GM12878 (cell line): ENCODE measurements around the gene DCP1B. TPM values are rescaled to one million over a fixed set of nuclear protein-coding genes. Genes with fewer than 3 reads are reported as not detected.

Experiments used
- ATAC-seq: fragments of 200-7000 bp; cut with Tn5 transposase; 3 replicates; pipeline ENCODE4 v1.9.1; 2020; ENCODE audit warnings: mild to moderate bottlenecking, moderate library complexity
- BruUV-seq: library from RNA; stranded (reverse); fragments of 400-500 nt; replicated peaks from 2 replicates; lab custom pipeline; 2021; lab: Mats Ljungman, UMichigan
- CTCF ChIA-PET: fragments of 300-600 bp; sonication (Branson Sonifier 250); formaldehyde crosslinking; extraction: SDS; loops from one replicate; lab custom pipeline; 2021; ENCODE audit warnings: inconsistent platforms; lab: Yijun Ruan, JAX
- POLR2A ChIA-PET: fragments of 350-600 bp; formaldehyde crosslinking; extraction: SDS; loops from one replicate; lab custom pipeline; 2021; ENCODE audit warnings: inconsistent platforms; lab: Charles Lee
- RAD21 ChIA-PET: fragments of 300-600 bp; sonication (Branson Sonifier 250); formaldehyde crosslinking; loops from one replicate; lab custom pipeline; 2023; ENCODE audit warnings: antibody characterized with exemption; ENCODE audit not compliant: unreplicated experiment; lab: Charles Lee
- SMC1A ChIA-PET: fragments of 300-600 bp; sonication (Branson Sonifier 250); formaldehyde crosslinking; loops from one replicate; lab custom pipeline; 2023; ENCODE audit not compliant: unreplicated experiment, uncharacterized antibody; lab: Charles Lee
- DNase-seq: peaks from one replicate; pipeline ENCODE4 v3.0.0-alpha.2; 2011; ENCODE audit warnings: low read depth, low spot score
- FAIRE-seq: peaks from 3 replicates; lab custom pipeline; 2011; peaks lifted over from hg19 to GRCh38; lab: Jason Lieb, UNC
- H2AFZ ChIP-seq: 2 replicates; pipeline ENCODE4 v1.6.0; 2011; ENCODE audit warnings: low read depth, low read length, control low read depth; ENCODE audit not compliant: control insufficient read depth
- H3K27ac ChIP-seq: 2 replicates; pipeline ENCODE4 v1.5.1; 2011; ENCODE audit warnings: control low read depth; ENCODE audit not compliant: control insufficient read depth, insufficient read depth
- H3K27me3 ChIP-seq, 2 experiments: replicated peaks in 1 of 2; 2 replicates each; pipeline versions ENCODE4 v1.6.0 to v1.6.1; 2011; ENCODE audit warnings: low read length in 1 of 2; ENCODE audit not compliant: control insufficient read depth in 2 of 2, insufficient read depth in 2 of 2
- H3K36me3 ChIP-seq, 2 experiments: 2 replicates each; pipeline ENCODE4 v1.5.1; 2011; ENCODE audit warnings: low read length in 1 of 2; ENCODE audit not compliant: control insufficient read depth in 2 of 2, insufficient read depth in 2 of 2
- H3K4me1 ChIP-seq: 2 replicates; pipeline ENCODE4 v1.6.1; 2011; ENCODE audit warnings: mild to moderate bottlenecking, low read length, moderate library complexity, mixed read lengths; ENCODE audit not compliant: control insufficient read depth, insufficient read depth
- H3K4me2 ChIP-seq: 2 replicates; pipeline ENCODE4 v1.6.0; 2011; ENCODE audit warnings: control low read depth; ENCODE audit not compliant: control insufficient read depth, insufficient read depth
- H3K4me3 ChIP-seq: fragments of 200-600 bp; sonication (generic); 2 replicates; pipeline ENCODE4 v1.5.1; 2016
- H3K79me2 ChIP-seq: 2 replicates; pipeline ENCODE4 v1.6.0; 2011; ENCODE audit warnings: low read length; ENCODE audit not compliant: control insufficient read depth, insufficient read depth
- H3K9ac ChIP-seq: 2 replicates; pipeline ENCODE4 v1.8.0; 2011; ENCODE audit warnings: low read length, control low read depth, mixed read lengths; ENCODE audit not compliant: control insufficient read depth, insufficient read depth
- H3K9me3 ChIP-seq: replicated peaks from 3 replicates; pipeline ENCODE4 v1.5.1; 2011; ENCODE audit warnings: mild to moderate bottlenecking, low read length; ENCODE audit not compliant: control insufficient read depth, insufficient read depth
- H4K20me1 ChIP-seq: 2 replicates; pipeline ENCODE4 v1.6.0; 2011; ENCODE audit not compliant: control insufficient read depth, insufficient read depth
- CREM ChIP-seq: IDR thresholded peaks from 2 replicates; pipeline ENCODE4 v1.6.1; 2014; ENCODE audit warnings: antibody characterized with exemption, low read depth
- ELK1 ChIP-seq: IDR thresholded peaks from 2 replicates; pipeline ENCODE4 v1.6.1; 2012; ENCODE audit warnings: low read depth, low read length, improper control_type of control experiment
- GATAD2B ChIP-seq: fragments of 450-650 bp; conservative IDR thresholded peaks from 2 replicates; pipeline ENCODE4 v1.6.1; 2017; ENCODE audit warnings: low read depth, mild to moderate bottlenecking, moderate library complexity
- MXI1 ChIP-seq: fragments of 150-350 bp; IDR thresholded peaks from 2 replicates; pipeline ENCODE4 v1.6.1; 2011; ENCODE audit warnings: low read depth, mild to moderate bottlenecking, inconsistent platforms, low read length, improper control_type of control experiment
- PRDM15 ChIP-seq: fragments of 450-650 bp; formaldehyde crosslinking; IDR thresholded peaks from 2 replicates; pipeline ENCODE4 v1.4.0; 2020; ENCODE audit warnings: mild to moderate bottlenecking, moderate library complexity
- SMARCA5 ChIP-seq: fragments of 450-650 bp; IDR thresholded peaks from 2 replicates; pipeline ENCODE4 v1.6.1; 2017; ENCODE audit warnings: mild to moderate bottlenecking
- ZNF217 ChIP-seq: fragments of 450-650 bp; IDR thresholded peaks from 2 replicates; pipeline ENCODE4 v1.6.1; 2017; ENCODE audit warnings: antibody characterized with exemption, mild to moderate bottlenecking
- WGBS: methylation state at CpG from one replicate; pipeline ENCODE4 v1.1.6; 2016; ENCODE audit warnings: low lambda C conversion rate; ENCODE audit not compliant: insufficient replicate concordance, insufficient coverage; ENCODE audit errors: missing lambda C conversion rate; 5-methylcytosine and 5-hydroxymethylcytosine counted together
- in situ Hi-C: fragments of 300-500 bp; cut with MboI; formaldehyde crosslinking; loops from 9 replicates; pipeline ENCODE4 v1.14.3; 2018; ENCODE audit warnings: mixed read lengths
- intact Hi-C: fragments of 100-400 bp; cut with micrococcal nuclease; formaldehyde crosslinking; loops from one replicate; pipeline ENCODE4 v1.14.2; 2022; ENCODE audit not compliant: unreplicated experiment
- polyA plus RNA-seq, 11 experiments: library from polyadenylated mRNA; depleted of rRNA in 4 of 11; unstranded in 6 of 11; stranded (reverse) in 5 of 11; fragments of >200 nt; fragmentation: Nextera tagmentation in 4 of 11; fragmentation: Illumina TruSeq in 1 of 11; extraction: Ambion mirVana in 4 of 11; extraction: Trizol in 1 of 11; gene quantifications; 1 replicate in 1 of 11; 2 replicates in 10 of 11; pipeline versions ENCODE4 v1.2.1 to v1.2.3, GENCODE V29; 2011 to 2016; ENCODE audit warnings: inconsistent platforms in 2 of 11, missing spikeins in 2 of 11, low read depth in 1 of 11
- total RNA-seq, 4 experiments: library from RNA; depleted of rRNA in 3 of 4; stranded (reverse); fragments of >200 nt in 3 of 4; fragmentation: Illumina TruSeq in 1 of 4; extraction: Trizol in 1 of 4; gene quantifications; 2 replicates each; pipeline versions ENCODE4 v1.2.1 to v1.2.3, GENCODE V29; 2013 to 2021

DCP1B gene
- total and polyA plus RNA-seq, 10 of the 15 experiments (the other 5 are each of a cell fraction or from before 2014, with no cell fraction given): 1.3 to 23.4 (median 15.3) TPM

- TF ChIP-seq CREM: no peak
- TF ChIP-seq SMARCA5: no peak
- TF ChIP-seq, all 136 proteins: peak for 0
Measured at GRCh38 chr12:1966561-1967226, 37.6 kb downstream of the DCP1B start (continued).

- in situ Hi-C loops (no loop called here), intact Hi-C loops (no loop called here)
- CTCF ChIA-PET: interaction anchor here (1.1 to 2.9 kb wide), 4 partner anchors 12 to 331 kb away, joined by 4 to 11 read pairs (median 5); no protein-coding TSS in a partner anchor
- ATAC-seq: no peak
- H3K4me1 ChIP-seq: no peaks in the 10 kb centered on the region
- no peak overlapping the region for H3K9ac ChIP-seq
- H3K36me3 ChIP-seq: peaks cover 0 to 6% of the 10 kb centered on the region in 2 experiments; a peak in 3 of 4 replicates
- TF ChIP-seq ZNF217 (no peak), MXI1 (no peak), GATAD2B (no peak), PRDM15 (no peak), ELK1 (no peak)
- no peaks in the 10 kb centered on the region for H3K27me3 ChIP-seq
- H3K79me2 ChIP-seq: no peaks in the 10 kb centered on the region
- no peak overlapping the region for H3K27ac ChIP-seq
- H3K4me3 ChIP-seq: no peak overlapping the region
- POLR2A ChIA-PET: no interaction called here
- H3K9me3 ChIP-seq: no peaks in the 10 kb centered on the region
- no peak for DNase-seq
- RAD21 ChIA-PET: no interaction called here
- H2AFZ ChIP-seq: no peak overlapping the region
- no peaks in the 10 kb centered on the region for H4K20me1 ChIP-seq
- WGBS: 96% methylated on average over 2 of the region's 2 CpGs
- peak; percentile 47 for FAIRE-seq
- H3K4me2 ChIP-seq: no peak overlapping the region
- BruUV-seq: no TSS peak
- SMC1A ChIA-PET: interaction anchor here (0.8 to 1.6 kb wide), 6 partner anchors 9 to 30 kb away, joined by 3 to 7 read pairs (median 3); no protein-coding TSS in a partner anchor
Measured at GRCh38 chr12:1965916-1966315, 38.3 kb downstream of the DCP1B start.
